Measurements from ENCODE around the gene RGS6.
"Not testable (repeated sequence)": the region's sequence is repeated elsewhere in the genome, so short reads cannot be mapped to it uniquely, and the experiment has no call there.

RGS6 gene

GRCh38 chr14:71932229-71932981, at the start of gene RGS6:
Gene RGS6 (plus strand): TSS chr14:71932429.
- peak; percentile 84 for DNase-seq

- DNase-seq, result no peak
These were observed 49.1 kb upstream of the RGS6 start for GRCh38 chr14:71883094-71883493.

GRCh38 chr14:71885301-71885700, 46.9 kb upstream of the RGS6 start:
- no peak for DNase-seq

DNA sequence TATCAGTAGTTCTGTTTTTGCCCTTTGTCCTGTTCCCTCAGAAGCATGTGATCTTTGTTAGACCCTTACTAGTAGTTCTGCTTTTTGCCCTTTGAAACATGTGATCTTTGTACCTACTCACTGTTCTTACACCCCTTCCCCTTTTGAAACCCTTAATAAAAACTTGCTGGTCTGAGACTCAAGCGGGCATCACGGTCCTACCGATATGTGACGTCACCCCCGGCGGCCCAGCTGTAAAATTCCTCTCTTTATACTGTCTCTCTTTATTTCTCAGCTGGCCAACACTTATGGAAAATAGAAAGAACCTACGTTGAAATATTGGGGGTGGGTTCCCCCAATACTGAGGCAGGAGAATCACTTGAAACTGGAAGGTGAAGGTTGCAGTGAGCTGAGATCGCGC, 44.4 kb upstream of the RGS6 start:
- not testable (repeated sequence) for DNase-seq

- DNase-seq, result no peak
These were observed 41.7 kb upstream of the RGS6 start for GRCh38 chr14:71890541-71890940.

GRCh38 chr14:71891185-71891584, 41.0 kb upstream of the RGS6 start:
- no peak for DNase-seq

DNA sequence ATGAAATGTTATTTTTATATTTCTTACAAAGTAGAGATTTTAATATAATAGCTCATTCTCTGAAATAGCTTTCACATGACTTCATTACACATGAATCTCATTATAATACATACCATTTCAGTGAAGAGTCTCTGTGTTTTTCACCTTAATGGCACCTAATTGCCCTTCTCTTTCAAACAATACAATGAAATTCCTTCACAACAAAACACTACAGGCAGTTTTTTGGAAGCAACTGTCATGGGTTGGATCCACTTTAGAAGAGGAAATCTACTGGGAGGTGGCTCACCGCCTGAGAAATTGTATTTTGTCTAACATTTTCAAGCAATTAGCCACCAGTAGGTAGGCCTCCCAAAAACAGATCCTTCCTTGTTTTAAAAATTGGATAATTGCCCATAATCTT, 40.3 kb upstream of the RGS6 start:
- no peak for DNase-seq

DNA sequence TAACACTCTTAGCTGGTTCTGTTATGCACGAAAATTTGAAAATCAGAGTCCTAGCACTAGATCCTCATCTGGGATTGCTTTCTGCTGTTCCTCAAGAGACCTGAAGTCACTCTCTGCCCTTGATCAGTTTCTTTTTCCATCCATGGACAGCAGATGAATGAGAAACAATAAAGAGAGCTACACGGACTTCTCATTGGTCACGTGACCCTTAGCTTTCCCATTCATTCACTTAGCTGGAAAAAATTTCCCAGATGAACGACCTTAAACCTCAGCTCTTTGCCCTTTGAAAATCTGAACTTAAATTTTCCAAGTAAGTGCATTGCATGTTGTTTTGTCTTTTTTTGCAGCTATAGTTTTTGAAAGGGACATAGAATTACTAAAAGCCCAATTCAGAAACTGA, 27.2 kb upstream of the RGS6 start:
- no peak for DNase-seq

GRCh38 chr14:71905860-71906259, 26.4 kb upstream of the RGS6 start:
- no peak for DNase-seq

DNA sequence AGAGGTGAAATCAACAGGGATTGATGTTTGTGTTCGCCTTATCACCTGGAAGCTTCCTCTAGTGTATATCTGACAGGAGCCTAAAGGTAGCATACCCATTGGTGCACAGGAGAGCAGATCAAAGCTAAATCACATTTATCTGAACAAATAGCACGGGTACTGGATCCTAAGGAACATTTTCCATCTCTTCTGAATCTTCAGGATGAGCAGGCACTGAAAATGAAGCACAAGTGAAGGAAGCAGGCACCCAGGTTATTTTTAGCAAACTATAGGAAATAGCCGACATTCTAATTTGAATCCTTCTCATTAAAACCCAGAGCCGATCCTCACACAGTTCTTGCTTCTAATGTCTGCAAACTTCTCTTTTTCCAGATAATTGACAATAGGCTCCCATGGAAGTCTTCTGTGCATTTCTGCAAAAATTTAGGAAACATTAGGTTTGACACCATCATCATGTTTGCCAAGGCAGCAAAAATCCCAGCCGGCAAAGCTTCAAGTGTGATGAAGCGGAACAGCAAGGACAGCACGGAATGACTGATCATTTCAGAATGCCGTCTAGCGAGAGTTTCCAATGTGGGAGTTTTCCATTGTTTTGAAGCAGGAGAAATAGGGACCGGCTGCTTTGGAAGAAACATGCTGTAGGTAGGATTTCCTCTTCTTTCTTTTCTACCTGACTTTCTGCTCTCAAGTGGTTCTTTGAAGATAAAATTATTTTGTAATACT, 24.3 kb upstream of the RGS6 start:
- no peak for DNase-seq

GRCh38 chr14:71911669-71912068, 20.6 kb upstream of the RGS6 start:
- no peak for DNase-seq

DNA sequence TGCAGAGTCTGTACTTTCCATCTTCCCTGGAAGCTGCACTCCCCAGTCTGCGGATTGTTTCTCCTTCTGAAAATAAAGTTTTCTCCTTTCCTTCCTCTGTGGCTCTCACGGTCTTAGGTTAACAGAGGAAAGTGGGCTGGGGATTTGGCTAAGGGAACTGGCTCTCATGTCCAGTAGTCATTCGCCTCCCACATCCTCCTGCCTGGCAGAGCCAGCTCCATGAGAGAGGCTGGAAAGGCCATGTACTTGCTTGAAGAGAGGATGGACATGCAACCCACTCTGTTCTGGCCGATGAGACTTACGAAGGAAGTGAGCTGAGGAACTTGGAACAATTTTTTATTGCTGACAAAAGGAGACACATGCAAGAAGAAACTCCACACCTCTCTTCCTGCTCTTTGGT, 18.9 kb upstream of the RGS6 start:
- DNase-seq, result no peak

DNA sequence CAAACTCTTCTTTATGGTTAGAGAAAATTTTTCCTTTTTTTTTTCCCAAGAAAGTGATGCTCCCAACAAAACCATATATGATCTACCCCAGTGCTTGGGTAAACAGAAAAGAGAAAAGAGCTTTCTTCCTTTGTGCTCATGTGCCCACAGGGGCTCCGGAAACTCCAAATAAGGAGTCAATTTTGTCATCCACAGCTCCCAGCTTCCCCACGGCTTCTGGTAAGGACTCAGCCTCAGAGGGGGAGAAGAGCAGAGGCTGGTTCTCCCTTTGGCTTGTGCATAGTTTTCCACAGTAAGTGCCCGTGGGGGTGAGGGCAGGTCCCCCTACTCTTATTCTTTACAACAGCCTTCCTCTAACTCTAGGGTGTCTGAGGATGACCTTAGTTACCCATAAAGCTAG, 13.3 kb upstream of the RGS6 start:
- DNase-seq, result peak; percentile 61

GRCh38 chr14:71923513-71923912, 8.7 kb upstream of the RGS6 start:
- no peak for DNase-seq

- no peak for DNase-seq
These were observed 569 bp upstream of the RGS6 start for GRCh38 chr14:71931492-71932228.

GRCh38 chr14:71933001-71933587, 865 bp downstream of the RGS6 start:
- DNase-seq, result peak; percentile 24

GRCh38 chr14:71938273-71938672, 6.0 kb downstream of the RGS6 start:
- not testable (repeated sequence) for DNase-seq

DNA sequence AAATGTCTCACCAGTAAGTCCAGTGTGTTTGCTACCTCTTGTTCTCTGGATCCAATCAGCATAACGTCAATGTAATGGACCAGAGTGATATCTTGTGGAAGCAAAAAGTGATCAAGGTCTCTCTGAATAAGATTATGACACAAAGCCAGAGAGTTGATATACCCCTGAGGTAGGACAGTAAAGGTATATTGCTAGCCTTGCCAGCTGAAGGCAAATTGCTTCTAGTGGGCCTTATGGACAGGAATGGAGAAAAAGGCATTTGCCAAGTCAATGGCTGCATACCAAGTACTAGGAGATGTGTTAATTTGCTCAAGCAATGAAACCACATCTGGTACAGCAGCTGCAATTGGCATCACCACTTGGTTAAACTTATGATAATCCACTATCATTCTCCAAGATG, 7.1 kb downstream of the RGS6 start:
- not testable (repeated sequence) for DNase-seq

DNA sequence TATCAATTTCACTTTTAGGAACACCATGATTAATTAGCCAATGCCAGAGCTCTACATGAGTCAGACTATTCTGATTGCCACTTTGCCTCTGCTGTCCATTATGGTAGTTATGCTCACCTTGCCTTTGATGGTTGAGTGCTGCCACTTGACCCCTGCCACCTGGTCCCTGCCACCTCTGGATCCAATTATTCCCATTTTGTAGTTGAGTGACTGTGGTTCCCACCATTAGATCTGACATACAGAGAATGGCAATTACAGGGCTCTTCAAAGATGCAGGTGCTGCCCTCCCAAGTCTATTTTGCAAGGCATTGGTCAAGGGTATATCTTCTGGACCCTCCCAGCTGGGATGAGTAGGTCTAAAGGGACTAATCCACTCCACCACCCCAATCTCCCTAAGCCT, 8.3 kb downstream of the RGS6 start:
- not testable (repeated sequence) for DNase-seq

- DNase-seq, result not testable (repeated sequence)
These were observed 9.4 kb downstream of the RGS6 start for GRCh38 chr14:71941616-71942015.

DNA sequence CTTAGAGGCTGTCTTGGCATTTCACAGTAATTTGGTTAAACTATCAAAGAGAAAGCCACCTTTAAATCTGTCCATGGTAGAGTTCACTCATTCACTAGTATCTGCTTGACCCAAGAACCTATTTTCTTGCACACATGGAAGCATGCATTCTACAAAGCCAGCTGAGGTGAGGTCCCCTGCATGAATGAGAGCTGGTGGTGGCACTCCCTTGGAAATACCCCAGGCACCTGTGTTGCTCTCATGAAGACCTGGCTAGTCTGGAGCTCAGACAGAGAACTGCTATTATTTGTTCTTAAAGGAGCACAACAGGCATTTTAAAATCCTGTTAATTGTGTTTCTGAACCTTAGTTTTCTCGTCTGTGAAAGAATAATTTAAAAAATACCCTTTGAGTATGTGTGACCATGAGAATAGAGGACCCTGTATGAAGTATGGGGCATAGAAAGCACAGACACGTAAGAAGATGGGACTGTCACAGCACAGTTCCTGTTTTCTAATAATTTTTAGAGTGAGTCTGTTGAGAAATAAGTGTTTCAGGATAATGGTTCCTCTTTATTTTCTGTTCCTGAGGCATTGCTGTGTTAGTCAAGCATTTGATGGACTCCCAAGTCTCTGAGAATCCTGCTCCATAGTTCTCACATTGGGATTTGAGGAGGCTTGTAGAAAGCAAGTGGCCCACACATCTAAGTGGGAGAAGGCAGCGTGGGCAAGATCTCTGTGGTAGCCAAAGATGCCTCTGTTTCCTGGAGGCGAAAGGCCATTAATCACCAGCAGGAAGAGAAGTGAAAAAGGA, 10.9 kb downstream of the RGS6 start:
- DNase-seq, result no peak

GRCh38 chr14:71943695-71944018, 11.4 kb downstream of the RGS6 start:
- DNase-seq, result no peak
